Natural killer cell treated with Interleukin-12 subunit alpha and Interleukin-12 subunit beta and Interleukin-15 and Interleukin-18, amount 100 ng/mL, for 72 hours (primary cell): ENCODE results near the gene TMEM178B. TPM values are rescaled to one million over a fixed set of nuclear protein-coding genes. Genes with fewer than 3 reads are reported as not detected.
"Not testable (repeated sequence)": the region's sequence is repeated elsewhere in the genome, so short reads cannot be mapped to it uniquely, and the experiment has no call there.

Source experiments
- ATAC-seq, 2 donors: fragments of 150-1000 bp; cut with Tn5 transposase in 1 of 2; sonication (Bioruptor Pico), chemical (Tn5 transposase) in 1 of 2; 2 replicates each; pipeline ENCODE4 v1.10.0; 2021
- DNase-seq: peaks from one replicate; pipeline ENCODE4 v3.0.0; 2022; ENCODE audit warnings: low spot score
- H3K27ac Mint-ChIP-seq, 2 donors: 1 replicate in 1 of 2; 2 replicates in 1 of 2; pipeline ENCODE4 v1.8.0; 2022; ENCODE audit warnings: mixed read lengths in 2 of 2, mild to moderate bottlenecking in 1 of 2, moderate library complexity in 1 of 2
- H3K27me3 Mint-ChIP-seq, 2 donors: 1 replicate in 1 of 2; 2 replicates in 1 of 2; pipeline ENCODE4 v1.8.0; 2022; ENCODE audit warnings: mixed read lengths in 2 of 2
- H3K36me3 Mint-ChIP-seq: one replicate; pipeline ENCODE4 v1.8.0; 2022; ENCODE audit warnings: mixed read lengths
- H3K4me1 Mint-ChIP-seq, 2 donors: 1 replicate in 1 of 2; 2 replicates in 1 of 2; pipeline ENCODE4 v1.8.0; 2022; ENCODE audit warnings: low read depth in 2 of 2, mixed read lengths in 2 of 2, mild to moderate bottlenecking in 1 of 2
- H3K4me3 Mint-ChIP-seq: one replicate; pipeline ENCODE4 v1.8.0; 2022; ENCODE audit warnings: mixed read lengths
- H3K9me3 Mint-ChIP-seq: 2 replicates; pipeline ENCODE4 v1.8.0; 2022; ENCODE audit warnings: mixed read lengths
- total RNA-seq, 2 donors: library from RNA; stranded (reverse); gene quantifications; one replicate each; pipeline ENCODE4 v1.2.3, GENCODE V29; 2022

TMEM178B gene
- total RNA-seq, 2 donors from 2014 or later: 8.2 to 9.0 TPM

GRCh38 chr7:141369422-141369821 is 295.6 kb downstream of the TMEM178B start:
- H3K4me3 Mint-ChIP-seq: no peak overlapping the region
- no peak for ATAC-seq

DNA sequence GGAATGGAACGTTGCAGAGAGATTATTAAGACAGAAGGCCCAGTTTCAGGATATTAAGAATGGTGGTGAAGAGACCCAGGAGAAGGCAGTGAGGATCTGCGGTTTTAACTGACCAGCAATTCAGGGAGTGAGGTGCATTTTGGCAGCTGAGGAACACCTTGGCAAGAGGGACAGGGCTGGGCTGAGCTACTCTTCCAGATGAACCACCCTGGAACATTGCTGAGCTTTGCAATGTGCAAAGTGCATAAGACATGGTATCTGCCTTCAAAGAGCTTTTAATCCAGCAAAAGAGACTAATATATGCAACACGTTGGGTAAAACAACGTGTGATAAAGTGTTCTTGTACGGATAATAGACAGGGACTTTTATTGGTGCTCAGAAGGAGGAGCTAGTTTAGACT is 296.3 kb downstream of the TMEM178B start:
- peaks cover 15 to 32% of the 10 kb centered on the region in 2 donors for H3K27me3 Mint-ChIP-seq
- DNase-seq (no peak), ATAC-seq (no peak)
- no peak overlapping the region for H3K4me3 Mint-ChIP-seq
- H3K36me3 Mint-ChIP-seq: no peaks in the 10 kb centered on the region
- H3K27ac Mint-ChIP-seq: no peak overlapping the region
- H3K9me3 Mint-ChIP-seq: no peaks in the 10 kb centered on the region
- H3K4me1 Mint-ChIP-seq: peaks cover 0 to 3% of the 10 kb centered on the region in 2 donors

More at GRCh38 chr7:141369422-141369821, 295.6 kb downstream of the TMEM178B start:
- DNase-seq: no peak
- no peaks in the 10 kb centered on the region for H3K36me3 Mint-ChIP-seq
- H3K27me3 Mint-ChIP-seq: peaks cover 15 to 25% of the 10 kb centered on the region in 2 donors
- no peak overlapping the region for H3K27ac Mint-ChIP-seq
- H3K9me3 Mint-ChIP-seq: no peaks in the 10 kb centered on the region
- peaks cover 0 to 3% of the 10 kb centered on the region in 2 donors for H3K4me1 Mint-ChIP-seq

DNA sequence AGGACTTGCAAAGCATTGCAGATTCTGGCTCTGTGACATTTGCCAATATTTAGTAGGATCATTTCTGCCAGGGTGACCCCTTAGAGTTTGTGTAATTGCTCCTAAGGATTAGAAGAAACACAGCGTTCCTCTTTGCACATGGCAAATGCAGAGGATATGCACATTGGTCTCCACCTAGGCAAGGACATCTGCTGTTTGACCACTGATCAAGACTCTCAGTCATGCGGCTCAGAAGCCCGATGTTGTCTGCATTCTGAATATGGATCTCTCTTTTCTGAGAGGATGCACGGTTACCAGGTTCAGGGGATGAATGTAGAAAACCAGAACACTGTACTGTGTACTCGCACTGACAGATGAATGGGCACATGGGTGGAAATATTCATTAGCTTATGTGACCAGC is 296.8 kb downstream of the TMEM178B start:
- H3K4me1 Mint-ChIP-seq: peaks cover 0 to 3% of the 10 kb centered on the region in 2 donors
- H3K4me3 Mint-ChIP-seq: no peak overlapping the region
- DNase-seq: no peak
- no peaks in the 10 kb centered on the region for H3K36me3 Mint-ChIP-seq
- H3K27me3 Mint-ChIP-seq: peaks cover 15 to 37% of the 10 kb centered on the region in 2 donors
- no peak overlapping the region for H3K27ac Mint-ChIP-seq
- no peaks in the 10 kb centered on the region for H3K9me3 Mint-ChIP-seq
- no peak for ATAC-seq

- no peak for ATAC-seq
- no peaks in the 10 kb centered on the region for H3K4me1 Mint-ChIP-seq
These were observed 300.6 kb downstream of the TMEM178B start for GRCh38 chr7:141374425-141374824.

GRCh38 chr7:141375442-141375841 is 301.6 kb downstream of the TMEM178B start:
- no peak overlapping the region for H3K27ac Mint-ChIP-seq
- no peak for DNase-seq
- no peaks in the 10 kb centered on the region for H3K9me3 Mint-ChIP-seq
- no peaks in the 10 kb centered on the region for H3K4me1 Mint-ChIP-seq
- no peak for ATAC-seq
- no peak overlapping the region for H3K4me3 Mint-ChIP-seq
- H3K36me3 Mint-ChIP-seq: no peaks in the 10 kb centered on the region
- peaks cover 13 to 43% of the 10 kb centered on the region in 2 donors for H3K27me3 Mint-ChIP-seq

More at GRCh38 chr7:141374425-141374824, 300.6 kb downstream of the TMEM178B start:
- no peak for DNase-seq
- no peaks in the 10 kb centered on the region for H3K9me3 Mint-ChIP-seq
- H3K27ac Mint-ChIP-seq: no peak overlapping the region
- H3K27me3 Mint-ChIP-seq: peaks cover 12 to 34% of the 10 kb centered on the region in 2 donors
- no peak overlapping the region for H3K4me3 Mint-ChIP-seq
- H3K36me3 Mint-ChIP-seq: no peaks in the 10 kb centered on the region

GRCh38 chr7:141377906-141378305 is 304.0 kb downstream of the TMEM178B start:
- no peak overlapping the region for H3K4me3 Mint-ChIP-seq
- no peak for DNase-seq
- H3K27me3 Mint-ChIP-seq: peaks cover 12 to 44% of the 10 kb centered on the region in 2 donors
- H3K9me3 Mint-ChIP-seq: no peaks in the 10 kb centered on the region
- no peak overlapping the region for H3K27ac Mint-ChIP-seq
- H3K36me3 Mint-ChIP-seq: no peaks in the 10 kb centered on the region
- ATAC-seq: no peak
- H3K4me1 Mint-ChIP-seq: no peaks in the 10 kb centered on the region

GRCh38 chr7:141378405-141378804 is 304.5 kb downstream of the TMEM178B start:
- peaks cover 12 to 41% of the 10 kb centered on the region in 2 donors for H3K27me3 Mint-ChIP-seq
- no peak overlapping the region for H3K27ac Mint-ChIP-seq
- no peaks in the 10 kb centered on the region for H3K36me3 Mint-ChIP-seq
- no peak for ATAC-seq
- no peak for DNase-seq
- no peak overlapping the region for H3K4me3 Mint-ChIP-seq
- no peaks in the 10 kb centered on the region for H3K9me3 Mint-ChIP-seq
- no peaks in the 10 kb centered on the region for H3K4me1 Mint-ChIP-seq

DNA sequence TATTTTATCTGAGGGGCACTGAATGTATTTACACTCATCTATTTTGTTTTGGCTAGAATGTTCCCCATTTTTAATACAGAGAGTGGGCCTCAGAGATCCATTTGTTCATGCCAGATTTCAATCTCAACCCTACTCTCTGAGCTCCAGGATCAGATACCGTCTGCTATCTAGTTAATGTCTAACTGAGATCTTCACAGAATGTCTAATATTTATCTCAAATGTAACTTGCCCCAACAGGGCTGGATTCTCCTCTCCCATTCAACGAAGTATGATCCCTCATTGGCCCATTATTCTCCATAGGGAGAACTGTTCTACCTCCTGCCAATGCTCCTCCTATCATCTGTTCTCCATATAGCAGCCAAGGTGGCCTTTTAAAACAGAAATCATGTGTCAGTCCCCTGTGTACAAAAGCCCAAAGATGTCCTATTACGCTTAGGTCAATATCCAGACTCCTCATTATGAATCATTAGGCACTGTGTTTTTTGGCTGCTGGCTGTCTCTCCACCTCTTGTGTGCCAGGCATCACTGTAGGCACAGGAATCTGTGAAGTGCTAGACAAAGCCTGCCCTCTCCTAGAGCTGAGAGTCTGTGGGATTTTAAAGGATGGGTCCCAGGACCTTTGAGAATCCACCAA is 308.0 kb downstream of the TMEM178B start:
- no peaks in the 10 kb centered on the region for H3K9me3 Mint-ChIP-seq
- H3K4me1 Mint-ChIP-seq: no peaks in the 10 kb centered on the region
- H3K27ac Mint-ChIP-seq: no peak overlapping the region
- no peak for ATAC-seq
- no peaks in the 10 kb centered on the region for H3K36me3 Mint-ChIP-seq
- DNase-seq: no peak
- peaks cover 16 to 61% of the 10 kb centered on the region in 2 donors for H3K27me3 Mint-ChIP-seq
- H3K4me3 Mint-ChIP-seq: no peak overlapping the region

- not testable (repeated sequence) for H3K4me1 Mint-ChIP-seq
These were observed 309.5 kb downstream of the TMEM178B start for GRCh38 chr7:141383356-141383755.

DNA sequence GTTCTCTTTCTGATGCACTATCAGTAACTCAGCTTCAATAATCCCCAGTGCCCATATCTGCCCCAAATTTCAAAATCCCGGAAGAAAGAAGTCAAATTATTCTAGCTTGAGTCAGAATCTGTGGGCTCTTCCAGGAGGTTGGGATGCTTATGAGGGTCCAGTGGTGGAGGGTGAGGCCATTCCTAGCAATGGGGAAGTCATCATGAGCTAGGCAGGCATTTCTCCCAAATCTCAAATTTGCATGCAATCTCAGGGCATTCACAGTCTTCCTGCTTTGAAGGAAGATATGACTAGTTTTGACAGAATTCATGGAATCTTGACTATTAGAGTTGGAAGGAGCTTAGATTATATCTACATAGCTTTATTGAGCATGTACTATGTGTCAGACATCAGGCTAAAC is 313.0 kb downstream of the TMEM178B start:
- ATAC-seq: no peak
- Mint-ChIP-seq H3K36me3 (no peaks in the 10 kb centered on the region), H3K4me1 (no peaks in the 10 kb centered on the region), H3K4me3 (no peak overlapping the region), H3K27ac (no peak overlapping the region), H3K27me3 (peaks cover 16 to 62% of the 10 kb centered on the region in 2 donors), H3K9me3 (no peaks in the 10 kb centered on the region)
- no peak for DNase-seq

More at GRCh38 chr7:141383356-141383755, 309.5 kb downstream of the TMEM178B start:
- H3K9me3 Mint-ChIP-seq, DNase-seq, H3K36me3 Mint-ChIP-seq, H3K4me3 Mint-ChIP-seq, ATAC-seq, H3K27ac Mint-ChIP-seq: not testable (repeated sequence)
- peaks cover 22 to 72% of the 10 kb centered on the region in 2 donors for H3K27me3 Mint-ChIP-seq

- Mint-ChIP-seq H3K4me3 (no peak overlapping the region), H3K27ac (no peak overlapping the region), H3K9me3 (no peaks in the 10 kb centered on the region), H3K4me1 (no peaks in the 10 kb centered on the region), H3K36me3 (no peaks in the 10 kb centered on the region), H3K27me3 (peaks cover 17 to 61% of the 10 kb centered on the region in 2 donors)
- ATAC-seq (no peak), DNase-seq (no peak)
These were observed 313.8 kb downstream of the TMEM178B start for GRCh38 chr7:141387521-141388217.

GRCh38 chr7:141389140-141389796 is 315.4 kb downstream of the TMEM178B start:
- H3K36me3 Mint-ChIP-seq: no peaks in the 10 kb centered on the region
- no peak for DNase-seq
- ATAC-seq: no peak
- H3K4me1 Mint-ChIP-seq: no peaks in the 10 kb centered on the region
- peaks cover 18 to 60% of the 10 kb centered on the region in 2 donors for H3K27me3 Mint-ChIP-seq
- no peak overlapping the region for H3K27ac Mint-ChIP-seq
- H3K9me3 Mint-ChIP-seq: no peaks in the 10 kb centered on the region
- no peak overlapping the region for H3K4me3 Mint-ChIP-seq

GRCh38 chr7:141390339-141390738 is 316.5 kb downstream of the TMEM178B start:
- no peaks in the 10 kb centered on the region for H3K36me3 Mint-ChIP-seq
- H3K9me3 Mint-ChIP-seq: no peaks in the 10 kb centered on the region
- no peak overlapping the region for H3K27ac Mint-ChIP-seq
- H3K4me3 Mint-ChIP-seq: no peak overlapping the region
- peaks cover 19 to 58% of the 10 kb centered on the region in 2 donors for H3K27me3 Mint-ChIP-seq
- DNase-seq: no peak
- ATAC-seq: no peak
- no peaks in the 10 kb centered on the region for H3K4me1 Mint-ChIP-seq

GRCh38 chr7:141393056-141393455 is 319.2 kb downstream of the TMEM178B start:
- Mint-ChIP-seq H3K9me3 (no peaks in the 10 kb centered on the region), H3K27ac (no peak overlapping the region), H3K4me3 (no peak overlapping the region), H3K36me3 (no peaks in the 10 kb centered on the region), H3K27me3 (peaks cover 24 to 46% of the 10 kb centered on the region in 2 donors), H3K4me1 (no peaks in the 10 kb centered on the region)
- ATAC-seq: no peak
- no peak for DNase-seq
